Stimulated activated CD8-positive, alpha-beta memory T cell treated with anti-CD3 and anti-CD28 coated beads, Interleukin-15, amount 100 ng/mL, for 24 hours (primary cell): ENCODE measurements around the gene FGF23.

ENCODE experiments used
- DNase-seq: peaks from one replicate; pipeline ENCODE4 v3.0.0-alpha.2; 2020; ENCODE audit warnings: low read depth

The FGF23 gene

GRCh38 chr12:4383304-4383865 is 3.9 kb upstream of the FGF23 start:
- no peak for DNase-seq

- no peak for DNase-seq
Observed at GRCh38 chr12:4380332-4380731, 820 bp upstream of the FGF23 start.

- DNase-seq = no peak
Observed at GRCh38 chr12:4378772-4379171, 740 bp downstream of the FGF23 start.

GRCh38 chr12:4375449-4375848 is 4.1 kb downstream of the FGF23 start:
- no peak for DNase-seq

DNA sequence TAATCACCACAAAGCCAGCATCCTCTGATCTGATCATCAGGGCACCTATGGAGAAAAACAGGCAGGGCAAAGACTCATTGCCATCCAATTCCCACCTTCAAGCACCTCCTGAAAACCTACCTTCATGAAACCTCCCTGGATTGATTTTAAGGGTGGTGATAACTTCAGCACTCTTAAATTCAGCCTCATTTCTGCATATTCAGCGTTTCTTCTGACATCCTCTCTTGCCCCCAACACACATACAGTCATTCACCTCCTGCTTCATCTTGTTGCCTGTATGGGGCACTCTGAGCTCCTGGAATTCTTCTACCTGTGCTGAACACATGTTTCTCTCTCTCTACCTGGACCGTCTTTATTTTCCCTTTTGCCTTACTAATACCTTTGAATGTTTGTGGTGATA is 6.9 kb downstream of the FGF23 start:
- no peak for DNase-seq

- no peak for DNase-seq
Observed at GRCh38 chr12:4370265-4370664, 9.2 kb downstream of the FGF23 start.

- DNase-seq = no peak
Observed at GRCh38 chr12:4369548-4369947, 10.0 kb downstream of the FGF23 start.

DNA sequence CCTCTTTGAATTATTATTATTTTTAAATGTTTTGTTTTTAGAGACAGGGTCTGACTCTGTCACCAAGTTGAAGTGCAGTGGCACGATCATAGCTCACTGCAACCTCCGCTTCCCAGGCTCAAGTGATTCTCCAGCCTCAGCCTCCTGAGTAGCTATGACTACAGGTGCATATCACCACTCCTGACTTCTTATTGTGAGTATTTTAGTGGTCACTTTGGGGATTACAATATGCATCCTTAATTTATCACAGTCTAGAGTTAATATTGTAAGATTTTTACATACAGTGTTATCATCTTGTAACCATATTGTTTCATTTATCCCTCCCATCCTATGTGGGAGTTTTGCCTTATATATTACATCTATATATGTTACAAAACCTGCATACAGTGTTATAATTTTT is 13.4 kb downstream of the FGF23 start:
- no peak for DNase-seq

- DNase-seq = peak; percentile 12
Observed at GRCh38 chr12:4356041-4356327, 23.5 kb downstream of the FGF23 start.

DNA sequence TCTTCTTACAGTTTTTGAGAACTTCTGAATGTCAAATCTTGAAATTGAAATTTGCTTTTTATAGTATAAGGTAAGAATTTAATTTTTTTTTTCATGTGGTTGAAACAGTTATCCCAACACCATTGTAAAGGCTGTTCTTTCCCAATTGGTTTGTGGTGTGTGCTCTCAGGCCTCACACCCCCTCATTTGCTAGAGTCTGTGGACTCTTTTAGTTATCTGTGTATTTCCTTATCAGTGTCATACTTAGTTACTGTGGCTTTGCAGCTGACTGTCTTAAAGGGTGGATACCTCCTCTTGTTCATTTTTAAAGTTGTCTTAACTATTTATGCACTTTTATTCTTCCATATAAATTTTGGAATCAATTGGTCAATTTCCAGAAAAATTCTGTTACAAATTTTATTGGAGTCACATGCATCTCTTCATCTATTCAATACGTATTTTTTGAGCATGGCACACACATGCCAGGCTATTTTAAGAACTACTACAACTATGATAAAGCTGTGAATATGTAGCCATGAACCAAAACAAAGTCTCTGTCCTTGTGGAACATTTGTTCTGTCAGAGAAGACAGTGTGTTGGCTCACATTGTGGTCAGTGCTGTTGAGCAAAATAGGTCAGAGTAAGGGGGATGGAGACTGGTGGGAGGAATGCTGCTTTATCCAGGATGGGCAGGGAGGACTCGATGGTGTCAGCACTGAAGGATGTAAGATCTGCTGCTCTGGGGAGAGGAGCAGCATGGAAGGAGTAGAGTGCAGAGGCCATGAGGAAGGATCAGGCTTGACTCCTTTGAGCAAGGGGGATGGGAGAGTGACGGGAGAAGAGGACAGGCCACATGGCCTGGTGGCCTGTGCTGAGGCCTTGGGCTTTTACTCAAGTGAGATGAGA is 24.1 kb downstream of the FGF23 start:
- DNase-seq = no peak

- DNase-seq = no peak
Observed at GRCh38 chr12:4353785-4354208, 25.7 kb downstream of the FGF23 start.

DNA sequence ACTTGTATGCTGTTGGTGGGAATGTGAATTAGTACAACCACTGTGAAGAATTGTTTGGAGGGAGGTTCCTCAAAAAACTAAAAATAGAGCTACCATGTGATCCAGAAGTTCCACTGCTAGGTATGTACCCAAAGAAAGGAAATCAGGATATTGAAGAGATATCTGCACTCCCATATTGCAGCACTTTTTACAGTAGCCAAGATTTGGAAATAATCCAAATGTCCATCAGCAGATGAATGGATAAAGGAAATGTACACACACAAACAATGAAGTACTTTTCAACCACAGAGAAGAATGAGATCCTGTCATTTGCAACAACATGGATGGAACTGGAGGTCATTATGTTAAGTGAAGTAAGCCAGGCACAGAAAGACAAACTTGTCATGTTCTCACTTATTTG is 32.6 kb downstream of the FGF23 start:
- no peak for DNase-seq

GRCh38 chr12:4331842-4332241 is 47.7 kb downstream of the FGF23 start:
- no peak for DNase-seq

DNA sequence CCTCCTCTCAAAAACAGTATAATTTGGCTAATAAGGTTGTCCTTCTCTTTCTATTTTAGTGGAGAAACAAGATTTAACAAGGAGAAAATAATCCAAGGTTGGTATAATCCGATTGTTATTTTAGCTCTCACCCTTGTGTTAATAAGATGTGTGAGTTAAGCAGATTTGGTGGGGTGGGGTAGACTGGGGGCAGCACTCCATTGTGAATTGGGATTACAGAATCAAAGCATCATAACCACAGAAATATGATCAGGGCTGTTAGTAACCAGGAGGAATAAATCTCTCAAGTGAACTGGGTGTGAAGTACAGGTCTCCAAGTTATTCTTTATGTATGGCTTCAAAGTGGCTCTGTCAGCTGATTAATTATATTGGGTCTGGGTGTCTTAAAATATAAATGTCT is 48.3 kb downstream of the FGF23 start:
- no peak for DNase-seq

GRCh38 chr12:4330203-4330602 is 49.3 kb downstream of the FGF23 start:
- DNase-seq = no peak

DNA sequence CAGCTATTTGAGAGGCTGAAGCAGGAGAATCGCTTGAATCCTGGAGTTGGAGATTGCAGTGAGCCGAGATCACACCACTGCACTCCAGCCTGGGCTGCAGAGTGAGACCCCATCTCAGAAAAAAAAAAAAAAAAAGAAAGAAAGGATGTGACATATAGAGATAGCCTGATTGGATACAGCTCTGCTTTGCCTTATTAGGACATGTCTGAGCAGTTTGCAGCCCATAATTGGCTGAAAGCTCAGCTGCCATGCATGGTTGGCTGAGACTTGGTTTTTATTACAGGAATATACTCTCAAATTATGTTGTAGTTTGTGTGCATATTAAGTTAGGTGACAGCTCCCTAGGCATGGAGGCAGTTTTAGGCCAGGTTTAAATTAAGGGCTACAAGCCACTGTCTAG is 52.2 kb downstream of the FGF23 start:
- DNase-seq = no peak

DNA sequence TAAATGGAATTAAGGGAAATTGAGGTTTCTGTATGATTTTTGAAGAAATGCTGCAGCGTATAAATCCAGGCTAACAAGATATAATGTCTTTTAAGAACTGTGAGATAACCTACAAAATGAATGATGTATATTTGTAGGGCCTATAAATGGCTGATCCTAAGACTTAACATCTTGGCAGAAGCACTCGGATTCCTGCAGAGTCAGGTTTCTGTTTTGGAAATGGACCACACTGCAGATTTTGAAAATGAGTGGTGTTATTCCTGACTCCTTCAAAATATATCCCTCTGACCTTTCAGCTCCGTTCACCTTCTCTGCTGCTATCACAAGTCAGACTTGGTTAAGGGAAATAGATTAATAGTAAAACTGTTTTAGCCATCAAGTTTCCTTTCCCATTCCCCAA is 53.5 kb downstream of the FGF23 start:
- no peak for DNase-seq

DNA sequence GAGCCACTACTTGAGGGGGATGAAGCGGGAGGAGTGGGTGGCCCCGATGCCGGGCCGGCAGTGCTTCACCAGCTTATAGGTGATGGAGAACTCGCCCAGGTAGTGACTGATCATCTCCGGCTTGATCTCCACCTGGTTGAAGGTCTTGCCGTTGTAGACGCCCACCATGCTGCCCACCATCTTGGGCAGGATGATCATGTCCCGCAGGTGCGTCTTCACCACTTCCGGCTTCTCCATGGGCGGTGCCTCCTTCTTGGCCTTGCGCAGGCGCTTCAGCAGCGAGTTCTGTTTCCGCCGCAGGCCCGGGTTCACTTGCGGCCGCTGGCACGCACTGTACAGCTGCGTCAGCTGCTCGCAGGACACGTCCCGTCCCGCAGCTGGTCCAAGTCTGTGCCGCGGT is 55.1 kb downstream of the FGF23 start:
- DNase-seq = no peak

DNA sequence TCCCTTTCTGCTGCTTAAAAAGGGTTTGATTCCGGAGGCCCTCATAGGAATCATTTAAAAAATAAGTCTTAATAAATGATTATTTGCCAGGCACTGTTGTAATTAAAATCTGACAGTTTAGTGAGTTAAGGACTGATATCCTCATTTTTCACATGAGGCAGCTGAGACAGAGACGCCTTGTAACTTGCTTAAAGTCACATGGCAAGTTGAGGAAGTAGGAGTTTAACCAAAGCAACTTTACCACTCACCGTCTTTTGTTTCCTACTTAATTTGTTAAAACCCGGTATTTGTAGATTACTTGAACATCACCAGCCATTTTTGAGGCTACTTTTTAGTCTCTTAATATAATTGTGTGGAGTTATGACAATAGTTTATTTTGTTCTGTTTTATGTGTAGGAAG is 56.1 kb downstream of the FGF23 start:
- DNase-seq = no peak

DNA sequence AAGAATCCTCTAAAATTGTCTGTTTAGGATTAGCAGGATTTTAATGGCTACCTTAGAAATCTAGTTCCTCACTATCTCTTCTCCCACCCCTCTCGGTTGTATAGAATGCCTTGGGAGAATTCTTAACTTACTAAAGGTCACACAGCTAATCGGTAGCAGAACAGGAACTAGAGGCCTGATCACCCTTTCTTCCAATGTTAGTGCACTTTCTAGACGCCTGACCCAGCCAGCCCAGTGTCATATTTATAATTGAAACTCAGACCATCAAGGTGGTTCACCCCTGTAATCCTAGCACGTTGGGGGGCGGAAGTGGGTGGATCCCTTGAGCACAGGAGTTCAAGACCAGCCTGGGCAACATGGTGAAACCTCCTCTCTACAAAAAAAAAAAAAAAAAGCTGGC is 56.8 kb downstream of the FGF23 start:
- no peak for DNase-seq

DNA sequence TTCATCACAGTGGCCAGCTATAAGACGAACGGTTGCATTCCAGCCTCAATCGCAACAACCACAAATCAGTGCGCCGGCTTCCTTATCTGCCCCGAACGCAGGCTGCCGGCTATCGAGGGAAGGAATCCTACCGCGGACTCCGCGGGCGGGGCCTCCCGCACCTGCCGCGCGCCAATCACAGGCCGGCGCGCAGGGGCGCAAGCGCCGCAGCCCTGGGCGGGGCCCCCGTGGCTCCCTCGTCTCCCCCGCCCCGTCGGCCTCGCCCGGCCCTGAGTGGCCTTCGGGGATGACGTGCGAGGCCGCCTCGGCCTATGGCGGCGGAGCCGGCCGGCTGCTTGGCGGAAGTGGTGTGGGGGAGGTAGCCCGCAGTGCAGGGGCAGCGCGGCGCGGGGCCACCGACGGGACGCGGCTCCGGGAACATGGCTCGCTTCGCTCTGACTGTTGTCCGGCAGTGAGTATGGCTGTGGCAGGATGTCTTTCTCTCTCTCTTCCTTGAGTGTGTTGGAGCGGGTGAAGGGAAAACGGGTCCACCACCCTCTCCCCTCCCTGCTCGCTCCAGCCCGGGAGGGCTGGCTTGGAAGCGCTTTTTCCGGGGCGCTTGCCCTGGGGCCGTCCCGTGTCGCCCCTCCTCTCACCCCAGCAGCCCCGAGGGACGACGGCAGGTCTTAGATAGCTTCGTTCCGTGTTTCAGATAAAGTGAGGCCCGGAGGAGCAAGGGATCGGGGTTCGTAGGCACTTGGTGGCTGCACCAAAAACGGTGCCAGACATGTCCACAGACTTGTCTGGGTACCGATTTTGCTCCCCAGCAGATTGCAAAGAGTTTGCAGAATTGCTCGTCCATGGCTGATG is 58.4 kb downstream of the FGF23 start, which contains the start of gene TIGAR:
TIGAR (plus strand) TSS at position 361 of the 849 bp plus-strand sequence; CDS start at position 420, 59 bp downstream.
- peak; percentile 83 for DNase-seq

- no peak for DNase-seq
Observed at GRCh38 chr12:4320497-4320852, 59.0 kb downstream of the FGF23 start.
